GM18519 (cell line): ENCODE data around the gene CLIP2.
"Not testable (repeated sequence)": the region's sequence is repeated elsewhere in the genome, so short reads cannot be mapped to it uniquely, and the experiment has no call there.

Source experiments
- ATAC-seq: cut with Tn5 transposase; IDR thresholded peaks from one replicate; pipeline ENCODE4 v1.9.1; 2021; ENCODE audit warnings: mild to moderate bottlenecking, moderate library complexity; ENCODE audit not compliant: unreplicated experiment, low FRiP score

Gene CLIP2

GRCh38 chr7:74364061-74364460 lies 74.9 kb downstream of the CLIP2 start:
- no peak for ATAC-seq

- no peak for ATAC-seq
These were observed 76.3 kb downstream of the CLIP2 start for GRCh38 chr7:74365322-74366022.

DNA sequence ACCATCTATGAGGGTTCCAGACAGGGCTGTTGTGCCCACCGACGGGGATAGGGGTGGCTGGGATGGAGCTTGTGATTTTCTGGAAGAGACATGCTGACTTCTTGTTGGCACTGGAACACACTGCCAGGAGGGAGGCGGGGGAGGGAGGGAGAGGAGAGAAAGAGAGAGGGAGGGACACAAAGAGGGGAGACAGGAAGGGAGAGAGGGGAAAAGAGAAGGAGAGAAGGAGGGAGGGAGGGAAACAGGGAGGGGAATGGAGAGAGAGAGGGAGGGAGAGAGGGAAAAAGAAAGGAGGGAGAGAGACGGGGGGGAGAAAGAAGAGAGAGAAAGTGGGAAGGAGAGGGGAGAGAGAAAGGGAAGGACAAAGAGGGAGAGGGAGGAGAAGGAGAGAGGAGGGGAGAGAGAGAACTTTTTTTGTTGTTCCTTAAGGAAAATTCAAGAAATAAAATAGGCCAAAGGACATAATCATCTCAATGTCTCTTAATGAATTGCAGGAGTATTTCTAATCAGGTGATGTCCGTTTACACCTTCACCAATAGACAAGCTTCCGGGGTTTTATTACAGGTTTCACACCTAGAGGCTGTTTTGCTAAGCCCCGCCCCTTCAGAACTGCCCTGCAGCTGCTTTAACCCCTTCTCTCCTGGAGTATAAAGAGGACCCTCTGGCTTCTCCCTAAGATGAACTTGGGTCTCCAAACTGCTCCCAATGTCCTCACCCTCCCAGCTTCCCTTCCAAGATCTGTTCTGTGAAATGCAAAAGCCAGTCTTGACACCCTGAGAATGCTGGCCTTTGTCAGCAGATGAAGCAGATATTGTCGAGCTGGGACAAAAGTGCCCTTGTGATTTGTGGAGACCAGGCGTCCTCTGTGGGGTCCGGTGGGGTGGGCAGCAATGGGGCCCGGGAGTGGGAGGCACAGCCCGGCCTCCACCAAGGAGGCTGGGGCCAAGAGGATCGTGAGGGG lies 82.5 kb downstream of the CLIP2 start:
- ATAC-seq = no peak

DNA sequence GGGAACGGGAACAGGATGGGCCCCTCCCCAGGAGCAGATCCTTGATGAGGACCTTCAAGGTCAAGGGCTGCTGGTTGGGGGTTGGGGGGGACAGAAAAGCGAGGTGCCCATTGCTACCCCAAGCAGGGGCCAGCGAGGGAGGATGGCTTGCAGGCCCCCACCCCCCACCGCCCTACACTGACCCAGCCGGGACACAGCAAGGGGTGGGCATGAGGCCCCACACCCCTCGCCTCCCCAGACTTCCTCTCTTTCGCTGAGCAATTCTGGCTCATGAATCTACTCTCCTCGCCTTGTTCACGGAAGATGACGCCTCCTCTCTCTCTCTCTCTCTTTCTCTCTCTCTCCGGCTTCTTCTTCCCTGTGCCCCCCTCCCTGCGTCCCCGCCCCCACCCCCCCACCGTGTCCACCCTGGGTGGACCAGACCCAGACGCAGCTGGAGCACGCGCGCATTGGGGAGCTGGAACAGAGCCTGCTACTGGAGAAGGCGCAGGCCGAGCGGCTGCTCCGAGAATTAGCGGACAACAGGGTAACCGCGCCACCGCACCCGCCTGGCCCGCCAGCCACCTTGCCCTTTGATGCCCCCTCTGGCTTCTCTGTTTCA lies 83.4 kb downstream of the CLIP2 start:
- ATAC-seq = no peak

DNA sequence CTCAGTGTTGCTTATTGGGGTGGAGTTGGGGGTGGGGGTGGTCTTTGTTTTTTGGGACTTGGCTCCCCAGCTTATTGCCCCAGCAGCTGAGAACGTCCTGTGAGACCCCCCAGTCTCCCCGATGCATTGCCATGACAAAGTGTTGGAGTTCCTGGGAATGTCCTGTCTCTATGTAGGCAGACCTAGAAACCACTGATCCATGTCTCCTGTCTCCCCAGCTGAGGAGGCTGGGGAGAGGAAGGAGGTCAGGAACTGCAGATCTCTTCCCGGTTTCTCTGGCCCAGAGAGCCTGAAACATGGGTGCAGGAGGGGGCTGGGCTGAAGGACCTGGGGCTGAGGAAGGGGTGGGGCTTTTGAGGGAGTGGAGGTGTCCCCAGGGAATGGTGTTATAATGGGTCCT lies 84.3 kb downstream of the CLIP2 start:
- no peak for ATAC-seq

DNA sequence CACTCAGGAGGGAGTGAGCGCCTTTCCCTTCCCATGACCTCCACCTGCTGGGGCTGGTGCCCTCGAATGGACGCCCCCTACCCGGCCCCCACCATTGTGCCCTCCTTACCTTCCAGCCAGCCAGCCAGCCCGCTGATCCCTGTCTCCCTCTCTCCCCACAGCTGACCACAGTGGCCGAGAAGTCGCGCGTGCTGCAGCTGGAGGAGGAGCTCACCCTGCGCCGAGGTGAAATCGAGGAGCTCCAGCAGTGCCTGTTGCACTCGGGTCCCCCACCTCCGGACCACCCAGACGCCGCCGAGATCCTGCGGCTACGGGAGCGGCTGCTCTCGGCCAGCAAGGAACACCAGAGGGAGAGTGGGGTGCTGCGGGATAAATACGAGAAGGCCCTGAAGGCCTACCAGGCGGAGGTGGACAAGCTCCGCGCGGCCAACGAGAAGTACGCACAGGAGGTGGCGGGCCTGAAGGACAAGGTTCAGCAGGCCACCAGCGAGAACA lies 86.6 kb downstream of the CLIP2 start:
- no peak for ATAC-seq

DNA sequence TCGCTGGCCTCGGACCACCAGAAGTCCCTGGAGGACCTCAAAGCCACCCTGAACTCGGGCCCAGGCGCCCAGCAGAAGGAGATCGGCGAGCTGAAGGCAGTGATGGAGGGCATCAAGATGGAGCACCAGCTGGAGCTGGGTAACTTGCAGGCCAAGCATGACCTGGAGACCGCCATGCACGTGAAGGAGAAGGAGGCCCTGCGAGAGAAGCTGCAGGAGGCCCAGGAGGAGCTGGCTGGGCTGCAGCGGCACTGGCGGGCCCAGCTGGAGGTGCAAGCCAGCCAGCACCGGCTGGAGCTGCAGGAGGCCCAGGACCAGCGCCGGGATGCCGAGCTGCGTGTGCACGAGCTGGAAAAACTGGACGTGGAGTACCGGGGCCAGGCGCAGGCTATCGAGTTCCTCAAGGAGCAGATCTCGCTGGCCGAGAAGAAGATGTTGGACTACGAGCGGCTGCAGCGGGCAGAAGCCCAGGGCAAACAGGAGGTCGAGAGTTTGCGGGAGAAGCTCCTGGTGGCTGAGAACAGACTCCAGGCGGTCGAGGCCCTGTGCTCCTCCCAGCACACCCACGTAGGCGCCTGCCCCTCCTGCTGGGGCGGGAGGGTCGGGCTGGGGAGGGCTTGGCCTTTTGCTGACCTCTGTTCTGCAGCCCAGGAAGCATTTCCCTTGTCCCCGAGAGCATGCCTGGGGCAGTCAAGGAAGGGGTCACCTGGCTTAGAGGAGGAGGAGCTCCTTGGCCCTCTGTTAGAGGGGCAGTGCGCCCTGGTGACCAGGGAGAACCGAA lies 87.2 kb downstream of the CLIP2 start:
- no peak for ATAC-seq

DNA sequence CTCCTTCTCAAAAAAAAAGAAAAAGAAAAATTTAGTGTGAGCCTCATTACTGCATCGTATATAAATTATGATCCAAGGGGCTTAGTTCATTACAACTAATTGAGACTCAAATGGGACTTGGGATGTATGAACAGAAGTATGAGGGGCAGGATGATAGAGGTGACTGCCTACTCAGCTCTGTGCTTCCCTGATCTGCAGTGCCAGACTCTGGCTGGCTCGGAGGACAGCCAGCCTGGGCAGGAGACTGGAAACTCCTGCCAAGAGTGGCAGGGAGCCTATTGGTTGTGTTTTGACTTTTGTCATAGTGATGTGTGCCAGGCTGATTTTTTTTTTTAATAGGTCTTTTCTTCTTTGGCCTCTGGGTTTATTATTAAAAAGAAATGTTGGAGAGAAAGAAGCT lies 90.7 kb downstream of the CLIP2 start:
- no peak for ATAC-seq

- ATAC-seq = no peak
These were observed 91.5 kb downstream of the CLIP2 start for GRCh38 chr7:74380720-74381119.

DNA sequence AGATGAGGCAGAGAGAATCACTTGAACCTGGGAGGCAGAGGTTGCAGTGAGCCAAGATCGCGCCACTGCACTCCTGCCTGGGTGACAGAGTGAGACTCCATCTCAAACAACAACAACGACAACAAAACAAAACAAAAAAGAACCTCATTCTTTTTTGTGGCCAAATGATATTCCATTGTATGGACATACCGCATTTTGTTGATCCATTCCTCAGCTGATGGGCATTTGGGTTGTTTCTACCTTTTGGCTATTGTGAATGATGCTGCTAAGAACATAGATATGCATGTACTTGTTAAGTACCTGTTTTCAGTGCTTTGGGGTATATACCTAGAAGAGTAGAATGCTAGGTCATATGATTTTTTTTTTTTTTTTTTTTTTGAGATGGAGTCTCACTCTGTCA lies 94.9 kb downstream of the CLIP2 start:
- not testable (repeated sequence) for ATAC-seq

GRCh38 chr7:74384854-74385253 lies 95.6 kb downstream of the CLIP2 start:
- not testable (repeated sequence) for ATAC-seq

DNA sequence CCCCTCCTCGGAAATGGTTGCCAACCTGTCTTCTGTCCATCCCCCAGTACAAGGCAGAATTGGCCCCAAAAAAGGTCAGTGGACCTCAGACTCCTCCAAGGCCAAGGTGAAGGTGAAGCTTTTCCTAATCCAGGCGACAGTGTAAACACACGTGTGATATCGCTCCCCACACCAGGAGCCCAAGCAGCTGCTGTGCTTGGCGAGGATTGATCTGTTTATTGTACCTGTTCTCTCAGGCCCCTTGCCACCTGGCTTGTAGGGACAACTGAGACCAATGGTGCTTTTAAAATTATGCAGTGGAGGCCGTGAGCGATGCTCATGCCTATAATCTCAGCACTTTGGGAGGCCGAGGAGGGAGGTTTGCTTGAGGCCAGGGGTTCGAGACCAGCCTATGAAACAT lies 98.4 kb downstream of the CLIP2 start:
- no peak for ATAC-seq

- ATAC-seq = no peak
These were observed 99.7 kb downstream of the CLIP2 start for GRCh38 chr7:74388880-74389415.

- ATAC-seq = not testable (repeated sequence)
These were observed 104.5 kb downstream of the CLIP2 start for GRCh38 chr7:74393722-74394121.

GRCh38 chr7:74394601-74395000 lies 105.4 kb downstream of the CLIP2 start:
- ATAC-seq = not testable (repeated sequence)

DNA sequence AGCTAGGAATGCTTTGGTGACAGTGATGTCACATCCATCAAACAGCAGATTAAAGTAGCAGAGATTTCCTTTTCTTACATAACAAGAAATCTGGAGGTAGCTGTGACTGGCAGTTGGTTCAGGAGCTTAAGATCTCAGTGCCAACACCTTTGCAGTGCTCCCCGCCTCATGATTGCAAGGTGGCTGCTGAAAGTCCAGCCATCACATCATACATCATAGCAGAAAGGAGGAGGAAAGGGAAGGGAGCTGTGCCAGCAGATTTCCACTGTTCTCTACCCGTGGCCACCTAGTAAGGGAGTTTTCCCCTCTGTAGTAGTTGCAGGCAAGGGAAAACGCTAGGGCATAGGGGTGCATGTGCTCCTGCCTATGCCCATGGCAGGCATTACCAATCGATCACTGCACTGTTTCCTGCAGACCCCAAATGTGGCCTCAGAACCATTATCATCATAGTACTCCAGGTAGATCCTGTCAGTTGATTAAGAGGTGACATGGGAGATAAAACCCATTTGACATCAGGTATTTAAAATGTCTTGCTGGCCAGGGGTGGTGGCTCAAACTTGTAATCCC lies 106.6 kb downstream of the CLIP2 start:
- no peak for ATAC-seq

- no peak for ATAC-seq
These were observed 107.8 kb downstream of the CLIP2 start for GRCh38 chr7:74396993-74397392.

- ATAC-seq = no peak
These were observed 109.2 kb downstream of the CLIP2 start for GRCh38 chr7:74398426-74398825.

- ATAC-seq = no peak
These were observed 109.8 kb downstream of the CLIP2 start for GRCh38 chr7:74399006-74399405.
